ENCODE data around the gene ADARB2. TPM values are rescaled to one million over a fixed set of nuclear protein-coding genes. Genes with fewer than 3 reads are reported as not detected.
A peak's percentile ranks its signal among the peaks of the same experiment; 100 is the strongest.

ADARB2 gene
- total and polyA plus RNA-seq, 4 donors: 0.22 to 1.3 (median 0.55) TPM

GRCh38 chr10:1281405-1281782 lies 455.9 kb downstream of the ADARB2 start:
- no peak overlapping the region for H3K4me3 ChIP-seq
- DNase-seq: peak in 1 of 3 donors; percentile 2
- H3K27me3 ChIP-seq (ENCODE audit: control insufficient read depth in 3 of 3, insufficient read depth in 3 of 3, low read length in 2 of 3): peaks cover 0 to 5% (median 0%) of the 10 kb centered on the region in 3 donors
- H3K4me1 ChIP-seq (ENCODE audit: control insufficient read depth in 5 of 5, insufficient read depth in 5 of 5, low read length in 5 of 5): no peaks in the 10 kb centered on the region
- no peaks in the 10 kb centered on the region for H3K36me3 ChIP-seq (ENCODE audit: control insufficient read depth in 4 of 4, insufficient read depth in 4 of 4, low read length in 4 of 4)
- ATAC-seq (ENCODE audit: insufficient read depth, low FRiP score): no peak
- TF ChIP-seq CTCF (IDR thresholded peaks at IDR 0.05; ENCODE audit: control extremely low read depth, extremely low read depth): no peak
- H3K27ac ChIP-seq (ENCODE audit: low read depth in 1 of 2, low read length in 1 of 2): no peak overlapping the region
- WGBS, 2 donors: 86 to 87% methylated on average over 9 of the region's 9 CpGs
- no peak overlapping the region for H3K9ac ChIP-seq (ENCODE audit: insufficient read depth in 1 of 2, low read length in 2 of 2)
- H3K9me3 ChIP-seq (ENCODE audit: control insufficient read depth in 4 of 4, insufficient read depth in 3 of 4, low read length in 3 of 4): peaks cover 0 to 5% (median 0%) of the 10 kb centered on the region in 4 donors

- peaks cover 0 to 5% (median 0%) of the 10 kb centered on the region in 3 donors for H3K27me3 ChIP-seq (ENCODE audit: control insufficient read depth in 3 of 3, insufficient read depth in 3 of 3, low read length in 2 of 3)
- H3K9me3 ChIP-seq (ENCODE audit: control insufficient read depth in 4 of 4, insufficient read depth in 3 of 4, low read length in 3 of 4): peaks cover 0 to 5% (median 0%) of the 10 kb centered on the region in 4 donors
- peak in 1 of 3 donors; percentile 9 for DNase-seq
- no peaks in the 10 kb centered on the region for H3K36me3 ChIP-seq (ENCODE audit: control insufficient read depth in 4 of 4, insufficient read depth in 4 of 4, low read length in 4 of 4)
- no peak for ATAC-seq (ENCODE audit: insufficient read depth, low FRiP score)
- H3K27ac ChIP-seq (ENCODE audit: low read depth in 1 of 2, low read length in 1 of 2): no peak overlapping the region
- no peak overlapping the region for H3K9ac ChIP-seq (ENCODE audit: insufficient read depth in 1 of 2, low read length in 2 of 2)
- WGBS, 2 donors: 79 to 83% methylated on average over 19 of the region's 19 CpGs
- TF ChIP-seq CTCF (IDR thresholded peaks at IDR 0.05; ENCODE audit: control extremely low read depth, extremely low read depth): no peak
- H3K4me1 ChIP-seq (ENCODE audit: control insufficient read depth in 5 of 5, insufficient read depth in 5 of 5, low read length in 5 of 5): no peaks in the 10 kb centered on the region
- H3K4me3 ChIP-seq: no peak overlapping the region
Observed at GRCh38 chr10:1280466-1281404, 456.6 kb downstream of the ADARB2 start.

- Histone ChIP-seq H3K4me1 (ENCODE audit: control insufficient read depth in 5 of 5, insufficient read depth in 5 of 5, low read length in 5 of 5) (peaks cover 0 to 6% (median 0%) of the 10 kb centered on the region in 5 donors), H3K36me3 (ENCODE audit: control insufficient read depth in 4 of 4, insufficient read depth in 4 of 4, low read length in 4 of 4) (no peaks in the 10 kb centered on the region), H3K27me3 (ENCODE audit: control insufficient read depth in 3 of 3, insufficient read depth in 3 of 3, low read length in 2 of 3) (peaks cover 0 to 5% (median 0%) of the 10 kb centered on the region in 3 donors), H3K9me3 (ENCODE audit: control insufficient read depth in 4 of 4, insufficient read depth in 3 of 4, low read length in 3 of 4) (peaks cover 0 to 5% (median 0%) of the 10 kb centered on the region in 4 donors), H3K9ac (ENCODE audit: insufficient read depth in 1 of 2, low read length in 2 of 2) (no peak overlapping the region), H3K4me3 (no peak overlapping the region), H3K27ac (ENCODE audit: low read depth in 1 of 2, low read length in 1 of 2) (no peak overlapping the region)
- 61 to 76% methylated on average over 3 of the region's 3 CpGs for WGBS, 2 donors
- DNase-seq: peak; percentile 40 to 85 (median 72)
- no peak for TF ChIP-seq CTCF (IDR thresholded peaks at IDR 0.05; ENCODE audit: control extremely low read depth, extremely low read depth)
- ATAC-seq (ENCODE audit: insufficient read depth, low FRiP score): no peak
Observed at GRCh38 chr10:1278306-1278705, 459.0 kb downstream of the ADARB2 start.
